CD4-positive, alpha-beta T cell treated with Interleukin-15 for 4 hours (primary cell): Measurements from ENCODE around the gene ANGPTL1.

ENCODE experiments used
- DNase-seq: peaks from one replicate; pipeline ENCODE4 v3.0.0-alpha.2; 2020; ENCODE audit warnings: low spot score

ANGPTL1 gene

GRCh38 chr1:178870944-178871343, at the start of gene ANGPTL1:
ANGPTL1 (minus strand) TSS chr1:178871077; CDS start chr1:178865776, 5,301 bp downstream.
- no peak for DNase-seq

GRCh38 chr1:178919581-178919980, 48.7 kb upstream of the ANGPTL1 start:
- DNase-seq = no peak

DNA sequence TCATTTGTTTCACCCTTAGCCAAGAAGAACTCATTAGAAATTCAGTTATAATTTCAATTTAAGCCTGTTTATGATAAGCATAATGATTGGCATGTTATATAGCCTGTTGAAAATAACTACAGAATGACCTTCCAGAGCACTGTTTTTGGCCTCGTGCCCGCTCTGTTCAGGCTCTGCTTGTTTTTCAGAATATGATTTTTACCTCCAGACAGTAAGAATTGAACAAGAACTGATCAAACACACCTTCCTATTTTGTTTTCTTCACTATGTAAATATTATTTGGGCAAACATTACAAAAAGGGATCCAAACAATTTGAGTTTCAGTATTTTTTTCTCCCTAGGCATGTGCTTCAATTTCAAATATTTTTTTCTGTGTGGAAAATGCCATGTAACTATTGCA, 48.1 kb upstream of the ANGPTL1 start:
- DNase-seq = no peak

DNA sequence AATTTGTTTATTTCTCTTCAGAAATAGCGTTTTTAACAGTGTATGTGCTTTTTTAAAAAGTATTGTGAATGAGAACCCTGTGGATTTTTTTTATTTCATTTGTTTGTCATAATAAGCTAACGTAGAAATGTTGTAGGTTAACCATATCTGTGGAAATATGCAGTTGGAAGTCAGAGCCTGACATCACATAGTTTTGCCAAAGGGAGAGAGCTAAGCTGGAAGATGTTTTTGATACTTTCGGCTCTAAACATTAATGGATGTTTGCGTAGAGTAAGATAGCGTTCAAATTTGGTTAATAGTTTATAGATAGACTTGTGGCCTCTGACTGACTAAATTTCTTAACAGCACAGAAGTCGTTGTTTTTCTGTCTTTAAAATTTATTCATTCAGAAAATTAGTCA, 47.4 kb upstream of the ANGPTL1 start:
- no peak for DNase-seq

DNA sequence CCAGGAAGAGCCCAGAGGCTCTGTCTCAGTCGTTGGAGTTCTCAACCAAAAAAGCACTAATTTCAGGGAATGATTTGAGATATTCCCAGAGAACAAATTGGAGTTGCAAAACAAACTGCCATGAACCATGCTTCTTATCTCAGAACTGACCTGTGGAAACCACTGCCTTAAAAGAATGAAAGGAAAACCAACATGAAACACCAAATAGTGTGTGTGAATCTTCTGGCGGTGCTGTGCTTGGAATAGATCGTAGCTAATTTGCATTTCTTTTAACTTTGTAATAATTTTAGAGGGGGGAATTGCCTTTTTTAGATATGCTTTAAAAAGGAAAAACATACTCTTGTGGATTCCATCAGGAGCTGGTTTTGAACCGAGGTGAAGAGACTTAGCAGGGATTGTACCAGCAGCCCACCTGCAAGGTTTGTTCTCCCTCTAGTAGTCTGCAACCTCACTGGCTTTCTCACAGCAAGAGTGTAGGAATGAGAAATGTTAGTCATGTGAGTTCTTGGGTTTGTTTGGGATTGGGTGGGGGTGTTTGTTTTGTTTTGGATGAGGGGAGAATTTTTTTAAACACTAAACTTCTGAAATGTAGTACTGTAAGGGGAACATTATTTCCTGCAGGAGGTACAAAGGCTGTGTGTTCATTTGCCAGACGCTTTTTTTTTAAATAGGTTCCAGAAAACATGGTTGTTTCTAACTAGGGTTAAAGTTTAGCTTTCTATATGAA, 45.7 kb upstream of the ANGPTL1 start:
- no peak for DNase-seq

GRCh38 chr1:178912597-178912996, 41.7 kb upstream of the ANGPTL1 start:
- DNase-seq = no peak

DNA sequence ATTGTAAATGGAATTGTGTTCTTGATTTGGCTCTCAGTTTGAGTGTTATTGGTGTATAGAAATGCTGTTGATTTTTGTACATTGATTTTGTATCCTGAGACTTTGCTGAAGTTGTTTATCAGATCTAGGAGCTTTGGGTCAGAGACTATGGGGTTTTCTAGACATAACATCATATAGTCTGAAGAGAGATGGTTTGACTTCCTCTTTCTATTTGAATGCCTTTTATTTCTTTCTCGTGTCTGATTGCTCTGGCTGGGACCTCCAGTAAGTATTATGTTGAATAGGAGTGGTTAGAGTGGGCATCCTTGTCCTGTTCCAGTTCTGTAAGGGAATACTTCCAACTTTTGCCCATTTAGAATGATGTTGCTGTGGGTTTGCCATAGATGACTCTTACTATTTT, 39.1 kb upstream of the ANGPTL1 start:
- DNase-seq = no peak

DNA sequence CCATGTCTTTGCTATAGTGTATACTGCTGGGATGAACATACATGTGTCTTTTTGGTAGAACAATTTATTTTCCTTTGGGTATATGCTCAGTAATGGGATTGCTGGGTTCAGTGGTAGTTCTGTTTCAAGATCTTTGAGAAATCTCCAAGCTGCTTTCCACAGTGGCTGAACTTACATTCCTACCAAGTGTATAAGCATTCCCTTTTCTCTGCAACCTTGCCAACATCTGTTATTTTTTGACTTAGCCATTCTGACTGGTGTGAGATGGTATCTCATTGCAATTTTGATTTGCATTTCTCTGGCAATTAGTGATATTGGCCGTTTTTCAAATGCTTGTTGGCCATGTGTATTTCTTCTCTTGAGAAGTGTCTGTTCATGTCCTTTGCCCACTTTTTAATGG, 37.5 kb upstream of the ANGPTL1 start:
- no peak for DNase-seq

- DNase-seq = no peak
Measured at GRCh38 chr1:178901482-178902125, 30.7 kb upstream of the ANGPTL1 start.

DNA sequence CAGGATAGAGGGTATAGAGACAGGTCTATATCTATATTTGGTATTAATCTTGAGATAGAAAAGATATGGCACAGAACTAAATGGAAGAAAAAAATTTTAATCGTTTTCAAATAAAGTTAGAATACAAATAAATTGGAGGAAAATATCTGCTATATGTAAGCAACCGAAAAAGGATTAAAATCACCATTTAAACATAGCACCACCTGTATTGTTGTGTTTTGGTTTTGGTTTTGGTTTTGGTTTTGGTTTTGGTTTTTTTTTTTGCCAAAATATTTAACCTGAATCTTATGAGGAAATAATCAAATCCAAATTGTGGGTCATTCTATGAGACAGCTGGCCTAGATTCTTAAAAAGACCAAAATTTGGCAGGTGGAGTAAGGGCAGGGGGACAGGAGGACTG, 28.5 kb upstream of the ANGPTL1 start:
- DNase-seq = no peak

GRCh38 chr1:178898401-178898800, 27.5 kb upstream of the ANGPTL1 start:
- DNase-seq = no peak

GRCh38 chr1:178895928-178896327, 25.1 kb upstream of the ANGPTL1 start:
- DNase-seq = no peak

GRCh38 chr1:178886551-178886950, 15.7 kb upstream of the ANGPTL1 start:
- DNase-seq = no peak

DNA sequence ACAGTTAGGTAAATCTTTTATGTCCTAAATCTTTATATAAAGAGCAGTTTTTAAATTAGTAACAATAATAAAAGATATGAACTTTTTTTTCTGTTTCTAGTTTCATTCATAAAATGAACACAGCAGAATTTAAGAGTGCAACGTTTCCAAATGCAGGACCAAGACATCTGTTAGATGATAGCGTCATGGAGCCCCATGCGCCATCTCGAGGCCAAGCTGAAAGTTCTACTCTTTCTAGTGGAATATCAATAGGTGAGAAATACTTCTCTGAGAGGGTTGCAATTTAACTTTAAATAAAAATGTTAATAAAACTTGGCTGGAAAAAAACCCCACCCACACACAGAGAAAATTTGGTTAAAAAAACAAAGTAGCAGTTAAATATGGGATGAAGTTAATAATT, 15.0 kb upstream of the ANGPTL1 start:
- no peak for DNase-seq

- DNase-seq = no peak
Measured at GRCh38 chr1:178881950-178882349, 11.1 kb upstream of the ANGPTL1 start.

DNA sequence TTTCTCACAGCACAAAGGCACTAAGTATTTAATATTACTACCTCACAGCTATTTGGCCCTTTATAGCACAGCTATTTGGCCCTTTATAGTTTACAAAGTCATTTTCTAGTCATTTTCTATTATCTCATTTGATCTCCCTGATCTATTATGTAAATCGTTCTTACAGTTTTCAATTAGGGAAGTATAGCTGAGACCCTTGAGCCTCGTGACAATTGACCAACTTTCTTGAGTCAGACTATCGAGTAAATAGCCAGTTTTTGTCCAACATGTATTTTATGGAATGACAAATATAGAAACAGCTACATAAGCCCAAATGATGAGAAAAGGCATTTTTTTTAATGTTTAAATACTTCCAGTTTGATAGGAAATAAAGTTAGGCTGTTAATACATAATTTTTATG, 7.0 kb upstream of the ANGPTL1 start:
- DNase-seq = no peak

DNA sequence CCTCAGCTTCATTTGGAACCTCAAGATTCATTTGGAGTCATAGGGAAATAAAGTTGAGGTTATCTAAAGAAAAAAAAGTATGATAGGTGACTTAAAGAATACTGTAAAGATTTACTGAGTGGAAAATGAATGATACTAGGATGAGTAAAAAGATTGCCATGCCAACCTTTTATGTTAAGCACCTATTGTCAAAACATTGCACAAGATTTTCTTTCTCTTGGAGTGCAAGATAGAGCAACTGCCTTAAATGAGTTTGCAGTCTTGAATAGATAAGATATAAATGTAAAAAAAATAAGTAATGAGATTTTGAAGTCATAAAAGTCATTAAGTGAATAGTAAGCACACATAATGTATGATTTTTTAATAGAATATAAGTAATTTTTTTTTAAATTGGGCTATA, 5.1 kb upstream of the ANGPTL1 start:
- no peak for DNase-seq

GRCh38 chr1:178874966-178875365, 4.1 kb upstream of the ANGPTL1 start:
- no peak for DNase-seq

DNA sequence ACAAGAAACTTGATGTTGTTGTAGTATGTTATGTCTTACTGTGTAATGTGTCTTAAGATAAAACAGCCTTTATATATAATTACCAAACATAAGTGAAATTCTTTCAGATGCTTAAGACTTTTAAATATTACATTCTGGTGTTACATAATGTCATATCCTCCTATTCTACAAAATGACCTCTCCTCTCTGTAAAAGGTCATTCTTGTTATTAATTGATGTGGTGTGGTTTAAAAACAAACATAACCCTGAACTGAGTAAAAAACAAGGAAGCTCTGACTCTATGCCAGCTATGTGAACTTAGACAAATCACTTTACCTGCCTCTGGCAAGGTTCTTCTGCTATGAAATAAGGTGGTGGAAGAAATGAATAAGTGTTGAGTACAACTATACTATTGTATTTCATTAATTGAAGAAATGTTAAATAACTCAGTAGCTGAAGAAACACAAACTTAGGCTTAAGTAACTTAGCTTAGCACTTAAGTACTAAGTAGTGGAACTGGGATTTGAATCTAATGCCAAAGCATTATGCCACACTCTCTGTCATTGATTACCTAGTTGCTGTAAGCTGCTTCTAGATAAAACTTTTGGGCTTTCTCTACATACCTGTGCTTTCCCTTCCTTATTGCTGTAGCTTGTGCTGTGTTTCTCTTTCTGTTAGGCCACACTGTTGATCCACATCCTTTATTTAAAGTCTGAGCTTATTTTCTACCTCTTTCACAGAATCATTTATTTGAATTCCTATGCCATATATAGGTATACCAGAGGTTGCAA, 859 bp upstream of the ANGPTL1 start:
- DNase-seq = no peak

GRCh38 chr1:178870221-178870620, 656 bp downstream of the ANGPTL1 start:
- no peak for DNase-seq

DNA sequence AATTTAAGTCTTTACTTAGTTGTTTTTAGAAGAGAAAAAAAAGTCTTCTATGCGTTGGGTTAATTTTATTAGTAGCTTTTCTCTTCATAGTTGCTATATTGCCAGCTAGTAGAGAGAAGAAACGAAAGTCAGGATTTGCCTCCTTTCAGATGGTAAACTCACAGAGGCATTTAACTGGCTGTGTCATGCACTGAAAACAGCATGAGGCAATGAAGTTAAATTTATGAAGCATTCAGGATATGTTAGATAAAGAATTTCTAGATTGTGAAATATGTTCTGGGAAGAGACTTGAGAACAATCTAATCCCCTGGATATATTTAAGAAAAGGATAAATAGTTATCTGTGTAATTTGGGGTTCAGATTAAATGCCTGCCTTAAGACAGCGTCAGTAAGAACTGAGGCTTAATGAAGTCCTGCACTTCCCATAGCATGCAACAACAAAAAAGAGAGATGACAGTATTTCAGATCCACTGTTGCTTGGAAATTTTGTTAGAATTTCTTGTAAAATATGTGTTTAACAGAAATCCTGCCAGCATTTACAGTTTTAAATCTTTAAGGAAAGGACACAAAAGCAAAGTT, 1.7 kb downstream of the ANGPTL1 start:
- DNase-seq = no peak

DNA sequence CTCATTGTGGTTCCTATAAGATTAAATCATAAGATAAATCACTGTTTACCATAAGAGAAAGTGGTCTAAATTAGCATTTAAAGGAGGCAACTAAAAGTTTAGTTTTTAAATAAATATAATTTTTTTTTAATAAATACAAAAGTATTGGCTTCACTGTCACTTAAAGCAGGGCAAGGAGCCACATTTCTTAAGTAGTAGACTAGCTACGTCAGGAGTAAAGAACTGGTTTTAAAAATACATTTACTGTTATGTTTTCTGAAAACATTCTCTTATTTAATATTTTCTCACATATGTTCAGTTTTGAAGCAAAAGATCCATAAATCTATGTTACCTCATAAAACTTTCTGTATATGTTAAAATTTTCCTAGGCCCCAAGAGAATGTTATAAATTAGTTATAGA, 2.2 kb downstream of the ANGPTL1 start:
- no peak for DNase-seq

DNA sequence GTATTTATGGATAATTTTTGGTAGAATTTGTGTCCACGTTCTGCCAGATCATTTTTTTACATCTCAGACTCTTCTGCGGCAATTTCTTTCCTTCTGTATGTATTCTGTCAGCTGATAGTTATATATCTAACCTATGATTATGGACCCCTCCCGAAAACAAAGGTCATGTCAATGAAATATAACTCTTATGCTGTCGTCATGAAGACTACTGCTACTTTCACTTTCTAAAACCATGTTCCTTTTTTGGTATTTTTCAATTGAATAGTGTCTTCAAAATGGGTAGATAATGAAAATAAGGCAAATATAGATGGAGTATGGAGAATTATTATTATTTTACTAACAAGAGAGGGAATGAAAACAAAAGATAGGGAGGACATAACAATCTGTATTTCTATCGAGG, 3.2 kb downstream of the ANGPTL1 start:
- DNase-seq = no peak
